AG08395 (cell line): ENCODE measurements around the gene RNF128.

Experiments used
- DNase-seq: peaks from one replicate; pipeline ENCODE4 v3.0.0; 2012; ENCODE audit warnings: mixed read lengths, low spot score

The RNF128 gene

GRCh38 chrX:106726485-106727437, at the start of gene RNF128:
TSS of gene RNF128 (plus strand) at chrX:106726701. CDS start at chrX:106726914, 213 bp downstream.
- peak; percentile 42 for DNase-seq

GRCh38 chrX:106680716-106681115, 45.8 kb upstream of the RNF128 start:
- DNase-seq = no peak

GRCh38 chrX:106684207-106684606, 42.3 kb upstream of the RNF128 start:
- no peak for DNase-seq

GRCh38 chrX:106692425-106693065, 34.0 kb upstream of the RNF128 start:
- DNase-seq = no peak

GRCh38 chrX:106696502-106696901, 30.0 kb upstream of the RNF128 start:
- no peak for DNase-seq

GRCh38 chrX:106698693-106699092, 27.8 kb upstream of the RNF128 start:
- DNase-seq = peak; percentile 61

- DNase-seq = no peak
These were observed 23.9 kb upstream of the RNF128 start for GRCh38 chrX:106702636-106703035.

- no peak for DNase-seq
These were observed 20.0 kb upstream of the RNF128 start for GRCh38 chrX:106706466-106706865.

GRCh38 chrX:106707771-106708454, 18.6 kb upstream of the RNF128 start:
- peak; percentile 88 for DNase-seq

GRCh38 chrX:106710771-106711170, 15.7 kb upstream of the RNF128 start:
- no peak for DNase-seq

- DNase-seq = no peak
These were observed 15.1 kb upstream of the RNF128 start for GRCh38 chrX:106711375-106711774.

- DNase-seq = no peak
These were observed 10.5 kb upstream of the RNF128 start for GRCh38 chrX:106716004-106716403.

GRCh38 chrX:106716463-106716862, 10.0 kb upstream of the RNF128 start:
- DNase-seq = no peak

- DNase-seq = no peak
These were observed 7.8 kb upstream of the RNF128 start for GRCh38 chrX:106718709-106719108.

GRCh38 chrX:106725931-106726330, 570 bp upstream of the RNF128 start:
- no peak for DNase-seq

GRCh38 chrX:106728337-106728736, 1.8 kb downstream of the RNF128 start:
- no peak for DNase-seq

- no peak for DNase-seq
These were observed 3.9 kb downstream of the RNF128 start for GRCh38 chrX:106730401-106730800.

- no peak for DNase-seq
These were observed 5.1 kb downstream of the RNF128 start for GRCh38 chrX:106731590-106731989.

GRCh38 chrX:106734827-106735226, 8.3 kb downstream of the RNF128 start:
- DNase-seq = no peak

- DNase-seq = no peak
These were observed 13.8 kb downstream of the RNF128 start for GRCh38 chrX:106740193-106740780.

GRCh38 chrX:106742193-106742592, 15.7 kb downstream of the RNF128 start:
- DNase-seq = no peak

- DNase-seq = no peak
These were observed 16.3 kb downstream of the RNF128 start for GRCh38 chrX:106742805-106743204.
